HEK293 (cell line): Measurements from ENCODE around the gene CELF4.
A peak's percentile ranks its signal among the peaks of the same experiment; 100 is the strongest.

ENCODE experiments used
- CTCF ChIA-PET: fragments of 350-600 bp; formaldehyde crosslinking; extraction: SDS; loops from one replicate; lab custom pipeline; 2021; ENCODE audit warnings: antibody characterized with exemption; lab: Yijun Ruan, JAX
- POLR2A ChIA-PET: fragments of 300-600 bp; formaldehyde crosslinking; extraction: SDS; loops from one replicate; lab custom pipeline; 2020; ENCODE audit warnings: antibody characterized with exemption, inconsistent platforms; lab: Yijun Ruan, JAX
- H3K27ac ChIP-seq: fragments of 200-500 bp; sonication (Bioruptor generic); 2 replicates; pipeline ENCODE4 v1.5.1; 2014; ENCODE audit warnings: low read depth, low read length, control low read depth, inconsistent platforms; ENCODE audit errors: extremely low read depth
- H3K36me3 ChIP-seq, 2 experiments: fragments of 200-500 bp in 1 of 2; sonication (Bioruptor generic) in 1 of 2; 1 replicate in 1 of 2; 2 replicates in 1 of 2; pipeline ENCODE4 v1.5.1; 2014 to 2017; ENCODE audit warnings: inconsistent platforms in 2 of 2, low read length in 2 of 2; ENCODE audit not compliant: control insufficient read depth in 2 of 2, insufficient read depth in 1 of 2
- H3K4me1 ChIP-seq: fragments of 200-500 bp; sonication (Bioruptor generic); 2 replicates; pipeline ENCODE4 v1.5.1; 2014; ENCODE audit warnings: mild to moderate bottlenecking, low read length, inconsistent platforms; ENCODE audit not compliant: control insufficient read depth, insufficient read depth
- H3K4me3 ChIP-seq: 2 replicates; pipeline ENCODE4 v1.5.1; 2011; ENCODE audit warnings: low read depth, mild to moderate bottlenecking, control low read depth, low read length, moderate library complexity
- H3K9me3 ChIP-seq: fragments of 200-500 bp; sonication (Bioruptor generic); 2 replicates; pipeline ENCODE4 v1.5.1; 2014; ENCODE audit warnings: low read depth, low read length, inconsistent platforms; ENCODE audit not compliant: control insufficient read depth, insufficient read depth
- CTCF ChIP-seq: fragments of 450-650 bp; formaldehyde crosslinking; IDR thresholded peaks from 2 replicates; pipeline ENCODE4 v1.5.1; 2016; ENCODE audit warnings: missing biosample characterization, missing genetic modification characterization
- GLI4 ChIP-seq: fragments of 450-650 bp; formaldehyde crosslinking; IDR thresholded peaks from 2 replicates; pipeline ENCODE4 v1.5.1; 2016; ENCODE audit warnings: missing biosample characterization, missing genetic modification characterization
- HOXD13 ChIP-seq: sonication (generic); formaldehyde crosslinking; IDR thresholded peaks from 2 replicates; pipeline ENCODE4 v1.8.0; 2022; ENCODE audit warnings: missing genetic modification reagents, borderline replicate concordance
- KLF9 ChIP-seq: fragments of 450-650 bp; formaldehyde crosslinking; IDR thresholded peaks from 2 replicates; pipeline ENCODE4 v1.5.1; 2016; ENCODE audit warnings: missing biosample characterization, missing genetic modification characterization, low read depth
- MYNN ChIP-seq: fragments of 450-650 bp; formaldehyde crosslinking; IDR thresholded peaks from 2 replicates; pipeline ENCODE4 v1.5.1; 2016; ENCODE audit warnings: missing biosample characterization, missing genetic modification characterization, borderline replicate concordance
- RBAK ChIP-seq: fragments of 450-650 bp; formaldehyde crosslinking; IDR thresholded peaks from 2 replicates; pipeline ENCODE4 v1.5.1; 2016; ENCODE audit warnings: missing biosample characterization, missing genetic modification characterization
- ZBTB17 ChIP-seq: fragments of 450-650 bp; formaldehyde crosslinking; IDR thresholded peaks from 2 replicates; pipeline ENCODE4 v1.5.1; 2016; ENCODE audit warnings: missing biosample characterization, missing genetic modification characterization
- ZFP69B ChIP-seq: fragments of 450-650 bp; formaldehyde crosslinking; IDR thresholded peaks from 2 replicates; pipeline ENCODE4 v1.5.1; 2016; ENCODE audit warnings: missing biosample characterization, missing genetic modification characterization
- ZNF184 ChIP-seq: fragments of 450-650 bp; IDR thresholded peaks from 2 replicates; pipeline ENCODE4 v1.5.1; 2018; ENCODE audit warnings: missing biosample characterization, mild to moderate bottlenecking, missing genetic modification characterization
- ZNF2 ChIP-seq: fragments of 450-650 bp; formaldehyde crosslinking; IDR thresholded peaks from 2 replicates; pipeline ENCODE4 v1.5.1; 2016; ENCODE audit warnings: missing biosample characterization, missing genetic modification characterization
- ZNF311 ChIP-seq: fragments of 450-650 bp; formaldehyde crosslinking; IDR thresholded peaks from 2 replicates; pipeline ENCODE4 v1.5.1; 2017; ENCODE audit warnings: missing biosample characterization, missing genetic modification characterization, borderline replicate concordance
- ZNF350 ChIP-seq: fragments of 450-650 bp; formaldehyde crosslinking; IDR thresholded peaks from 2 replicates; pipeline ENCODE4 v1.5.0; 2017; ENCODE audit warnings: missing biosample characterization, mild to moderate bottlenecking, missing genetic modification characterization
- ZNF366 ChIP-seq: fragments of 450-650 bp; formaldehyde crosslinking; conservative IDR thresholded peaks from 2 replicates; pipeline ENCODE4 v1.5.1; 2016; ENCODE audit warnings: missing biosample characterization, missing genetic modification characterization
- ZNF391 ChIP-seq: fragments of 450-650 bp; formaldehyde crosslinking; IDR thresholded peaks from 2 replicates; pipeline ENCODE4 v1.5.1; 2016; ENCODE audit warnings: low read depth, missing biosample characterization, missing genetic modification characterization, borderline replicate concordance
- ZNF404 ChIP-seq: fragments of 450-650 bp; formaldehyde crosslinking; IDR thresholded peaks from 2 replicates; pipeline ENCODE4 v1.5.1; 2017; ENCODE audit warnings: missing biosample characterization, missing genetic modification characterization
- ZNF488 ChIP-seq: fragments of 450-650 bp; formaldehyde crosslinking; IDR thresholded peaks from 2 replicates; pipeline ENCODE4 v1.5.1; 2016; ENCODE audit warnings: missing biosample characterization, missing genetic modification characterization
- ZNF510 ChIP-seq: fragments of 450-650 bp; formaldehyde crosslinking; IDR thresholded peaks from 2 replicates; pipeline ENCODE4 v1.5.1; 2018; ENCODE audit warnings: mild to moderate bottlenecking, missing genetic modification characterization, missing biosample characterization; ENCODE audit not compliant: insufficient replicate concordance
- ZNF561 ChIP-seq: fragments of 450-650 bp; IDR thresholded peaks from 2 replicates; pipeline ENCODE4 v1.5.1; 2018; ENCODE audit warnings: missing biosample characterization, missing genetic modification characterization, borderline replicate concordance
- ZNF621 ChIP-seq: fragments of 450-650 bp; formaldehyde crosslinking; IDR thresholded peaks from 2 replicates; pipeline ENCODE4 v1.5.1; 2017; ENCODE audit warnings: missing biosample characterization, missing genetic modification characterization
- ZNF768 ChIP-seq: fragments of 450-650 bp; formaldehyde crosslinking; IDR thresholded peaks from 2 replicates; pipeline ENCODE4 v1.5.1; 2018; ENCODE audit warnings: missing biosample characterization, mild to moderate bottlenecking, missing genetic modification characterization
- ZNF792 ChIP-seq: fragments of 450-650 bp; formaldehyde crosslinking; IDR thresholded peaks from 2 replicates; pipeline ENCODE4 v1.5.1; 2016; ENCODE audit warnings: missing biosample characterization, missing genetic modification characterization

The CELF4 gene

GRCh38 chr18:37383036-37383785 is 182.4 kb downstream of the CELF4 start:
- TF ChIP-seq MYNN (no peak), ZNF792 (no peak), CTCF (tag by site-specific recombination) (0 out of 2 replicates have a peak, but pooled peaks have one; percentile 12)
- Histone ChIP-seq H3K36me3 (no peaks in the 10 kb centered on the region), H3K9me3 (no peaks in the 10 kb centered on the region), H3K4me1 (no peaks in the 10 kb centered on the region), H3K4me3 (no peak overlapping the region), H3K27ac (no peak overlapping the region)
- ChIA-PET POLR2A (no interaction called here), CTCF (interaction anchor here (0.6 to 3.1 kb wide), 7 partner anchors 13 to 1123 kb away, joined by 3 to 11 read pairs (median 3); no protein-coding TSS in a partner anchor)

GRCh38 chr18:37381554-37381953 is 184.0 kb downstream of the CELF4 start:
- Histone ChIP-seq H3K4me1 (no peaks in the 10 kb centered on the region), H3K4me3 (no peak overlapping the region), H3K27ac (no peak overlapping the region), H3K36me3 (no peaks in the 10 kb centered on the region), H3K9me3 (no peaks in the 10 kb centered on the region)
- TF ChIP-seq HOXD13 (CRISPR knock-in tag) (no peak), ZNF488 (tag by site-specific recombination) (no peak), ZNF2 (tag by site-specific recombination) (no peak), ZFP69B (tag by site-specific recombination) (no peak), ZNF184 (tag by site-specific recombination) (no peak), RBAK (tag by site-specific recombination) (no peak), GLI4 (no peak), ZNF350 (tag by site-specific recombination) (no peak), KLF9 (tag by site-specific recombination) (no peak), ZNF311 (no peak), ZNF404 (tag by site-specific recombination) (no peak), ZNF561 (tag by site-specific recombination) (no peak), ZNF768 (tag by site-specific recombination) (no peak), ZNF621 (no peak), ZNF510 (tag by site-specific recombination) (no peak)
- POLR2A ChIA-PET, result no interaction called here
- CTCF ChIA-PET, result interaction anchor here (0.9 to 3.1 kb wide), 2 partner anchors 39 to 150 kb away, joined by 3 to 11 read pairs; no protein-coding TSS in a partner anchor

GRCh38 chr18:37380546-37381110 is 185.0 kb downstream of the CELF4 start:
- no peaks in the 10 kb centered on the region for H3K36me3 ChIP-seq
- POLR2A ChIA-PET, result no interaction called here
- no peaks in the 10 kb centered on the region for H3K9me3 ChIP-seq
- H3K4me3 ChIP-seq, result no peak overlapping the region
- no peak overlapping the region for H3K27ac ChIP-seq
- CTCF ChIA-PET, result no interaction called here
- peak; percentile 93 for TF ChIP-seq ZNF366 (tag by site-specific recombination)
- peak; percentile 91 for TF ChIP-seq ZBTB17 (tag by site-specific recombination)
- TF ChIP-seq ZNF391 (tag by site-specific recombination), result no peak
- no peaks in the 10 kb centered on the region for H3K4me1 ChIP-seq
